Measurements from ENCODE around the gene DUSP5. TPM values are rescaled to one million over a fixed set of nuclear protein-coding genes. Genes with fewer than 3 reads are reported as not detected.

DUSP5 gene
- polyA plus RNA-seq, 2 of the 4 experiments (the other 2 are of a cell fraction): 48.8 to 171 TPM

GRCh38 chr10:110498087-110498981, 627 bp downstream of the DUSP5 start:
- ATAC-seq (peak; percentile 4 to 38; a peak in 5 of 6 replicates), DNase-seq (ENCODE audit: low read depth in 1 of 2, low spot score in 1 of 2) (peak in 1 of 2 experiments; percentile 56), FAIRE-seq (no peak)
- WGBS (ENCODE audit: missing lambda C conversion rate): 4% methylated on average over 11 of the region's 107 CpGs
- CTCF ChIA-PET: interaction anchor here (0.8 to 6.7 kb wide), 33 partner anchors 7 to 199 kb away, joined by 3 to 38 read pairs (median 4); partner anchors contain the start of gene SMNDC1
- H3K27ac ChIP-seq: peak overlapping the region; percentile 96
- POLR2A ChIA-PET: interaction anchor here (0.8 to 3.5 kb wide), 8 partner anchors 38 to 193 kb away, joined by 3 to 15 read pairs (median 4); partner anchors contain the start of gene SMNDC1
- TF ChIP-seq JUN (IDR thresholded peaks at IDR 0.05) (peak; percentile 27 to 54), HOXB5 (CRISPR knock-in tag; IDR thresholded peaks at IDR 0.05) (no peak), SMC3 (IDR thresholded peaks at IDR 0.05) (peak; percentile 27; the same call in 2 of the 3 replicates), POLR2A (IDR thresholded peaks at IDR 0.05; ENCODE audit: low read length) (peak; percentile 17; the same call in 1 of the 2 replicates)
- TF ChIP-seq, protein P1, sequence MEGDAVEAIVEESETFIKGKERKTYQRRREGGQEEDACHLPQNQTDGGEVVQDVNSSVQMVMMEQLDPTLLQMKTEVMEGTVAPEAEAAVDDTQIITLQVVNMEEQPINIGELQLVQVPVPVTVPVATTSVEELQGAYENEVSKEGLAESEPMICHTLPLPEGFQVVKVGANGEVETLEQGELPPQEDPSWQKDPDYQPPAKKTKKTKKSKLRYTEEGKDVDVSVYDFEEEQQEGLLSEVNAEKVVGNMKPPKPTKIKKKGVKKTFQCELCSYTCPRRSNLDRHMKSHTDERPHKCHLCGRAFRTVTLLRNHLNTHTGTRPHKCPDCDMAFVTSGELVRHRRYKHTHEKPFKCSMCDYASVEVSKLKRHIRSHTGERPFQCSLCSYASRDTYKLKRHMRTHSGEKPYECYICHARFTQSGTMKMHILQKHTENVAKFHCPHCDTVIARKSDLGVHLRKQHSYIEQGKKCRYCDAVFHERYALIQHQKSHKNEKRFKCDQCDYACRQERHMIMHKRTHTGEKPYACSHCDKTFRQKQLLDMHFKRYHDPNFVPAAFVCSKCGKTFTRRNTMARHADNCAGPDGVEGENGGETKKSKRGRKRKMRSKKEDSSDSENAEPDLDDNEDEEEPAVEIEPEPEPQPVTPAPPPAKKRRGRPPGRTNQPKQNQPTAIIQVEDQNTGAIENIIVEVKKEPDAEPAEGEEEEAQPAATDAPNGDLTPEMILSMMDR (IDR thresholded peaks at IDR 0.05): no peak; the same call in 1 of the 3 replicates
- peak overlapping the region; percentile 86 for H3K4me3 ChIP-seq
- H3K4me2 ChIP-seq: peak overlapping the region; percentile 85
- H3K9me3 ChIP-seq: no peaks in the 10 kb centered on the region
- peaks cover 49% of the 10 kb centered on the region for H3K4me1 ChIP-seq

DNA sequence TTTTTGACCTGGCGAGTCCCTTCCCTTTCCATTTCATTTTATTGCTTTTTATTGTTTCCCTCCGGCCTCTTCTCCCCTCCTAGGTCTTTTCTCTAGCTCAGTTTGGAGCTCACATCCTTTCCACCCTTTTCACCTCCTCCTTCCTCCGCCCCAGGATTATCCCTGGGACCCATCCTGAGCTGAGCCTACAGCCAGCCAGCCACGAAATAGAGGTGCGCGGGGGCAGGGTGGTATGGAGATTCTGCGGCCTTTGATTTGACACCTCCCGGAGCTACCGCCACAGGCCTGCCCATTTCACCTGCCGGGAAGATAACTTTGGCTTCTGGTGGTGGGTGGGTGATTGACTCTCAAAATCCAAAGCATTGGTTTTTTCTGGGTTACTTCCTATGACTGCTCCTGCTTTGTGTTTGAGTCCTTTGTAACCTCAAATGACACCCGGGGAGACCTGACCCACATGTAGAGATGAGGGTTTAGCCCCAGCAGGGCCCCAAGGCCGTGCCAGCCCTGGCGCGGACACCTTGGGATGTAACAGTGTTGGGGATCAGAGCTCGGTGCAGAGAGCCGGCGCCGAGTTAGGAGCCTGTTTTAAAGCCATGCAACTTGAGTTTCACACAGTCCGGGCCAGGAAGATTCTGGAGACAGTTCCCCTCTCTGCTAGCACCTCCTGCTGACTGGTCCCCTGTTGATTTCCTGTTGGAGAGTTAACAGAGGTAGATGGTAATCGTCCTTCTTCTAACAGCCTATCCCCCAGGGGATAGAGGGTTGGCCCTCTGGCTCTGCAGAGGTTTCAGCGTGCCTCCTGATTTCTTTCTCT, 1.5 kb downstream of the DUSP5 start:
- WGBS (ENCODE audit: missing lambda C conversion rate): 2% methylated on average over 21 of the region's 21 CpGs
- FAIRE-seq (no peak), ATAC-seq (peak; percentile 0 to 13; a peak in 3 of 6 replicates), DNase-seq (ENCODE audit: low read depth in 1 of 2, low spot score in 1 of 2) (peak in 1 of 2 experiments; percentile 70)
- H3K4me2 ChIP-seq: peak overlapping the region; percentile 85
- peak overlapping the region; percentile 96 for H3K27ac ChIP-seq
- H3K4me1 ChIP-seq: peaks cover 49% of the 10 kb centered on the region
- H3K9me3 ChIP-seq: no peaks in the 10 kb centered on the region
- ChIA-PET CTCF (interaction anchor here (0.7 to 6.7 kb wide), 41 partner anchors 8 to 200 kb away, joined by 3 to 38 read pairs (median 4); partner anchors contain the start of gene SMNDC1), POLR2A (interaction anchor here (0.8 to 3.5 kb wide), 8 partner anchors 39 to 194 kb away, joined by 3 to 15 read pairs (median 4); partner anchors contain the start of gene SMNDC1)
- peak overlapping the region; percentile 86 for H3K4me3 ChIP-seq
- TF ChIP-seq JUN (IDR thresholded peaks at IDR 0.05) (peak; percentile 4 to 24; a peak in 2 of 5 replicates), HOXA7 (CRISPR knock-in tag; IDR thresholded peaks at IDR 0.05) (0 out of 2 replicates have a peak, but pooled peaks have one; percentile 7), FOXS1 (CRISPR knock-in tag; IDR thresholded peaks at IDR 0.05) (no peak), RARB (CRISPR knock-in tag; IDR thresholded peaks at IDR 0.05) (no peak), NR3C1 (IDR thresholded peaks at IDR 0.05) (no peak), POLR2A (IDR thresholded peaks at IDR 0.05; ENCODE audit: low read length) (no peak), ZC3H11A (IDR thresholded peaks at IDR 0.05) (no peak), HES2 (IDR thresholded peaks at IDR 0.05) (no peak), CHD4 (IDR thresholded peaks at IDR 0.05; ENCODE audit: borderline replicate concordance) (no peak), FOSL2 (IDR thresholded peaks at IDR 0.05) (no peak), FOSL2 (CRISPR knock-in tag; IDR thresholded peaks at IDR 0.05) (no peak), KDM1A (IDR thresholded peaks at IDR 0.05; ENCODE audit: low read depth) (no peak), BCL3 (IDR thresholded peaks at IDR 0.05) (no peak), MAX (IDR thresholded peaks at IDR 0.05) (peak; percentile 51; the same call in 1 of the 2 replicates), SREBF2 (IDR thresholded peaks at IDR 0.05) (no peak), JUNB (IDR thresholded peaks at IDR 0.05) (no peak), CEBPB (IDR thresholded peaks at IDR 0.05) (no peak), HOXB13 (CRISPR knock-in tag; IDR thresholded peaks at IDR 0.05; ENCODE audit: low read depth) (no peak), RAD21 (conservative IDR thresholded peaks at IDR 0.05 in 1 of 2, IDR thresholded peaks at IDR 0.05 in 1 of 2) (peak; percentile 65 to 78), NFE2L2 (conservative IDR thresholded peaks at IDR 0.05; ENCODE audit: low read length) (no peak), SMC3 (IDR thresholded peaks at IDR 0.05) (peak; percentile 55), EHMT2 (IDR thresholded peaks at IDR 0.05; ENCODE audit: low read depth) (no peak), HEYL (CRISPR knock-in tag; IDR thresholded peaks at IDR 0.05) (no peak), EP300 (IDR thresholded peaks at IDR 0.05) (no peak), REST (IDR thresholded peaks at IDR 0.05) (no peak), CHD2 (IDR thresholded peaks at IDR 0.05; ENCODE audit: low read length, partially characterized antibody) (no peak)

All from A549 (cell line).